Common myeloid progenitor, CD34-positive (primary cell): ENCODE data around the gene GRIK4.
A peak's percentile ranks its signal among the peaks of the same experiment; 100 is the strongest.

Experiments
- CTCF ChIA-PET: fragments of 350-600 bp; sonication (Branson Sonifier 250); formaldehyde crosslinking; loops from one replicate; lab custom pipeline; 2021; ENCODE audit warnings: antibody characterized with exemption; lab: Charles Lee
- POLR2A ChIA-PET: fragments of 350-600 bp; sonication (Branson Sonifier 250); formaldehyde crosslinking; loops from one replicate; lab custom pipeline; 2021; ENCODE audit warnings: antibody characterized with exemption; lab: Charles Lee
- DNase-seq, 3 donors: peaks; one replicate each; pipeline versions ENCODE4 v3.0.0 to v3.0.0-alpha.2; 2013
- H3K27ac ChIP-seq, 2 experiments: 1 replicate in 1 of 2; 2 replicates in 1 of 2; pipeline ENCODE4 v1.7.0; 2013; ENCODE audit warnings: inconsistent platforms in 2 of 2, low read length in 2 of 2, mild to moderate bottlenecking in 2 of 2, low read depth in 1 of 2, moderate library complexity in 1 of 2; ENCODE audit not compliant: severe bottlenecking in 2 of 2, insufficient read depth in 1 of 2, poor library complexity in 1 of 2
- H3K27me3 ChIP-seq, 5 experiments: replicated peaks in 2 of 5; 1 replicate in 3 of 5; 2 replicates in 2 of 5; pipeline versions ENCODE4 v1.6.1 to v1.7.0; 2013; ENCODE audit warnings: low read length in 4 of 5, mild to moderate bottlenecking in 2 of 5, moderate library complexity in 2 of 5, inconsistent platforms in 1 of 5; ENCODE audit not compliant: insufficient read depth in 5 of 5, control insufficient read depth in 4 of 5
- H3K36me3 ChIP-seq, 4 experiments: 1 replicate in 2 of 4; 2 replicates in 2 of 4; pipeline versions ENCODE4 v1.6.1 to v1.7.0; 2013; ENCODE audit warnings: low read length in 3 of 4, control low read depth in 1 of 4, mild to moderate bottlenecking in 1 of 4; ENCODE audit not compliant: control insufficient read depth in 4 of 4, insufficient read depth in 4 of 4
- H3K4me1 ChIP-seq, 4 experiments: 1 replicate in 3 of 4; 2 replicates in 1 of 4; pipeline versions ENCODE4 v1.6.1 to v1.7.1; 2013; ENCODE audit warnings: low read length in 3 of 4, mild to moderate bottlenecking in 3 of 4, control low read depth in 1 of 4, inconsistent platforms in 1 of 4, moderate library complexity in 1 of 4; ENCODE audit not compliant: control insufficient read depth in 4 of 4, insufficient read depth in 4 of 4; ENCODE audit errors: control extremely low read depth in 1 of 4
- H3K4me3 ChIP-seq, 7 experiments: 1 replicate in 4 of 7; 2 replicates in 3 of 7; pipeline versions ENCODE4 v1.5.1 to v1.7.0; 2013; ENCODE audit warnings: mild to moderate bottlenecking in 7 of 7, low read length in 6 of 7, moderate library complexity in 6 of 7, inconsistent platforms in 2 of 7, low read depth in 2 of 7, control low read depth in 1 of 7; ENCODE audit not compliant: insufficient read depth in 4 of 7, control insufficient read depth in 1 of 7; ENCODE audit errors: extremely low read depth in 1 of 7
- H3K9me3 ChIP-seq, 5 experiments: 1 replicate in 4 of 5; 2 replicates in 1 of 5; pipeline versions ENCODE4 v1.6.1 to v1.7.1; 2013; ENCODE audit warnings: low read length in 4 of 5, mild to moderate bottlenecking in 2 of 5, inconsistent platforms in 1 of 5, low read depth in 1 of 5, moderate library complexity in 1 of 5; ENCODE audit not compliant: control insufficient read depth in 4 of 5, insufficient read depth in 2 of 5; ENCODE audit errors: control extremely low read depth in 1 of 5
- WGBS: methylation state at CpG from one replicate; pipeline ENCODE4 v1.1.5; 2013; ENCODE audit not compliant: insufficient coverage; 5-methylcytosine and 5-hydroxymethylcytosine counted together

GRIK4 gene

GRCh38 chr11:120660024-120660565 is 148.5 kb downstream of the GRIK4 start:
- no peaks in the 10 kb centered on the region for H3K9me3 ChIP-seq
- peak; percentile 35 to 63 (median 56) for DNase-seq
- H3K36me3 ChIP-seq: no peaks in the 10 kb centered on the region
- H3K27me3 ChIP-seq: peaks cover 0 to 6% (median 0%) of the 10 kb centered on the region in 5 experiments
- POLR2A ChIA-PET: no interaction called here
- peaks cover 0 to 2% (median 0%) of the 10 kb centered on the region in 4 experiments for H3K4me1 ChIP-seq
- no peak overlapping the region for H3K27ac ChIP-seq
- 36% methylated on average over 12 of the region's 17 CpGs for WGBS
- H3K4me3 ChIP-seq: no peak overlapping the region
- CTCF ChIA-PET: interaction anchor here (1.0 to 2.7 kb wide), 5 partner anchors 11 to 33 kb away, joined by 3 to 9 read pairs (median 5); no protein-coding TSS in a partner anchor

GRCh38 chr11:120662071-120662676 is 150.6 kb downstream of the GRIK4 start:
- Histone ChIP-seq H3K36me3 (no peaks in the 10 kb centered on the region), H3K4me1 (peaks cover 0 to 2% (median 0%) of the 10 kb centered on the region in 4 experiments), H3K27ac (no peak overlapping the region), H3K4me3 (no peak overlapping the region), H3K27me3 (peaks cover 0 to 18% (median 2%) of the 10 kb centered on the region in 5 experiments), H3K9me3 (no peaks in the 10 kb centered on the region)
- ChIA-PET POLR2A (no interaction called here), CTCF (interaction anchor here (1.1 to 1.6 kb wide), 2 partner anchors 29 to 41 kb away, joined by 4 read pairs; no protein-coding TSS in a partner anchor)
- DNase-seq: no peak
- 96% methylated on average over 9 of the region's 9 CpGs for WGBS

GRCh38 chr11:120663142-120663541 is 151.6 kb downstream of the GRIK4 start:
- Histone ChIP-seq H3K27ac (no peak overlapping the region), H3K36me3 (no peaks in the 10 kb centered on the region), H3K4me1 (peaks cover 0 to 2% (median 0%) of the 10 kb centered on the region in 4 experiments), H3K9me3 (no peaks in the 10 kb centered on the region), H3K4me3 (no peak overlapping the region), H3K27me3 (peaks cover 0 to 27% (median 2%) of the 10 kb centered on the region in 5 experiments)
- ChIA-PET CTCF (no interaction called here), POLR2A (no interaction called here)
- DNase-seq: peak in 2 of 3 donors; percentile 9 to 37
- WGBS: 41% methylated on average over 2 of the region's 2 CpGs

GRCh38 chr11:120666121-120666639 is 154.6 kb downstream of the GRIK4 start:
- CTCF ChIA-PET: no interaction called here
- Histone ChIP-seq H3K27me3 (peaks cover 0 to 43% (median 2%) of the 10 kb centered on the region in 5 experiments), H3K36me3 (no peaks in the 10 kb centered on the region), H3K4me3 (no peak overlapping the region), H3K27ac (no peak overlapping the region), H3K4me1 (peaks cover 0 to 2% (median 0%) of the 10 kb centered on the region in 4 experiments), H3K9me3 (no peaks in the 10 kb centered on the region)
- no peak for DNase-seq
- 69% methylated on average over 10 of the region's 10 CpGs for WGBS
- POLR2A ChIA-PET: no interaction called here

GRCh38 chr11:120667281-120667680 is 155.7 kb downstream of the GRIK4 start:
- CTCF ChIA-PET: no interaction called here
- no peak overlapping the region for H3K27ac ChIP-seq

GRCh38 chr11:120667934-120668333 is 156.4 kb downstream of the GRIK4 start:
- 100% methylated on average over 1 of the region's 1 CpG for WGBS
- H3K27ac ChIP-seq: no peak overlapping the region
- peaks cover 0 to 2% (median 0%) of the 10 kb centered on the region in 4 experiments for H3K4me1 ChIP-seq
- H3K27me3 ChIP-seq: peaks cover 0 to 45% (median 2%) of the 10 kb centered on the region in 5 experiments
- POLR2A ChIA-PET: no interaction called here
- H3K4me3 ChIP-seq: no peak overlapping the region
- H3K36me3 ChIP-seq: no peaks in the 10 kb centered on the region
- DNase-seq: no peak
- CTCF ChIA-PET: interaction anchor here (0.7 kb wide), 1 partner anchor 16 kb away, joined by 3 read pairs; no protein-coding TSS in a partner anchor
- no peaks in the 10 kb centered on the region for H3K9me3 ChIP-seq

More at GRCh38 chr11:120667281-120667680, 155.7 kb downstream of the GRIK4 start:
- DNase-seq: peak in 2 of 3 donors; percentile 31 to 53
- H3K27me3 ChIP-seq: peaks cover 0 to 43% (median 2%) of the 10 kb centered on the region in 5 experiments
- H3K9me3 ChIP-seq: no peaks in the 10 kb centered on the region
- no peaks in the 10 kb centered on the region for H3K36me3 ChIP-seq
- peaks cover 0 to 2% (median 0%) of the 10 kb centered on the region in 4 experiments for H3K4me1 ChIP-seq
- no peak overlapping the region for H3K4me3 ChIP-seq
- POLR2A ChIA-PET: no interaction called here
- 53% methylated on average over 4 of the region's 14 CpGs for WGBS

- 83% methylated on average over 2 of the region's 4 CpGs for WGBS
- no peaks in the 10 kb centered on the region for H3K36me3 ChIP-seq
- CTCF ChIA-PET: no interaction called here
- H3K4me3 ChIP-seq: no peak overlapping the region
- POLR2A ChIA-PET: no interaction called here
- no peak overlapping the region for H3K27ac ChIP-seq
- DNase-seq: no peak
- no peaks in the 10 kb centered on the region for H3K4me1 ChIP-seq
- peaks cover 0 to 47% (median 1%) of the 10 kb centered on the region in 5 experiments for H3K27me3 ChIP-seq
- no peaks in the 10 kb centered on the region for H3K9me3 ChIP-seq
Measured at GRCh38 chr11:120668537-120668936, 157.0 kb downstream of the GRIK4 start.
